HepG2 (cell line): ENCODE measurements around the gene TBC1D14. TPM values are rescaled to one million over a fixed set of nuclear protein-coding genes. Genes with fewer than 3 reads are reported as not detected.
A peak's percentile ranks its signal among the peaks of the same experiment; 100 is the strongest.

Experiments used
- CBX5 ChIP-seq: sonication (generic); formaldehyde crosslinking; IDR thresholded peaks from 2 replicates; pipeline ENCODE4 v1.4.0; 2020; ENCODE audit warnings: missing genetic modification reagents, borderline replicate concordance
- CEBPB ChIP-seq: IDR thresholded peaks from 2 replicates; pipeline ENCODE4 v1.6.1; 2011; ENCODE audit warnings: low read depth, low read length, improper control_type of control experiment, borderline replicate concordance
- DDIT3 ChIP-seq: sonication (generic); formaldehyde crosslinking; IDR thresholded peaks from 2 replicates; pipeline ENCODE4 v1.4.0; 2020; ENCODE audit warnings: mild to moderate bottlenecking, missing genetic modification reagents
- ELF1 ChIP-seq: sonication (generic); formaldehyde crosslinking; IDR thresholded peaks from 2 replicates; pipeline ENCODE4 v1.4.0; 2020; ENCODE audit warnings: missing genetic modification reagents
- FOXM1 ChIP-seq: sonication (generic); formaldehyde crosslinking; IDR thresholded peaks from 2 replicates; pipeline ENCODE4 v1.5.0; 2020; ENCODE audit warnings: missing genetic modification reagents
- IRX3 ChIP-seq: sonication (generic); formaldehyde crosslinking; IDR thresholded peaks from 2 replicates; pipeline ENCODE4 v1.8.1; 2023; ENCODE audit warnings: mild to moderate bottlenecking, low read depth, missing genetic modification reagents, borderline replicate concordance
- ISL2 ChIP-seq: sonication (generic); formaldehyde crosslinking; IDR thresholded peaks from 2 replicates; pipeline ENCODE4 v1.5.0; 2020; ENCODE audit warnings: missing genetic modification reagents
- MAZ ChIP-seq, 2 experiments: sonication (generic) in 1 of 2; formaldehyde crosslinking in 1 of 2; IDR thresholded peaks; 2 replicates each; pipeline versions ENCODE4 v1.5.0 to v1.6.1; 2012 to 2020; ENCODE audit warnings: low read depth in 2 of 2, mild to moderate bottlenecking in 2 of 2, borderline replicate concordance in 1 of 2, improper control_type of control experiment in 1 of 2, low read length in 1 of 2, missing genetic modification reagents in 1 of 2, moderate library complexity in 1 of 2
- NFKB2 ChIP-seq: sonication (generic); formaldehyde crosslinking; IDR thresholded peaks from 2 replicates; pipeline ENCODE4 v1.4.0; 2020; ENCODE audit warnings: missing genetic modification reagents, borderline replicate concordance
- NR2C2 ChIP-seq: sonication (generic); formaldehyde crosslinking; IDR thresholded peaks from 2 replicates; pipeline ENCODE4 v1.4.0; 2020; ENCODE audit warnings: missing genetic modification reagents, mild to moderate bottlenecking, moderate library complexity, borderline replicate concordance
- PCBP2 ChIP-seq: fragments of 200-400 bp; formaldehyde crosslinking; optimal IDR thresholded peaks from 2 replicates; pipeline ENCODE3; 2018; ENCODE audit warnings: low read length, low read depth; ENCODE audit not compliant: poor library complexity, severe bottlenecking
- PREB ChIP-seq: sonication (generic); formaldehyde crosslinking; IDR thresholded peaks from 2 replicates; pipeline ENCODE4 v1.4.0; 2020; ENCODE audit warnings: missing genetic modification reagents
- PRPF4 ChIP-seq: fragments of 200-400 bp; formaldehyde crosslinking; IDR thresholded peaks from 2 replicates; pipeline ENCODE4 v1.6.1; 2016; ENCODE audit warnings: low read length, low read depth; ENCODE audit not compliant: poor library complexity, severe bottlenecking
- RBAK ChIP-seq: sonication (generic); formaldehyde crosslinking; IDR thresholded peaks from 2 replicates; pipeline ENCODE4 v1.5.1; 2020; ENCODE audit warnings: mild to moderate bottlenecking, missing genetic modification reagents
- XRCC5 ChIP-seq: fragments of 200-400 bp; formaldehyde crosslinking; optimal IDR thresholded peaks from 2 replicates; pipeline ENCODE3; 2017; ENCODE audit warnings: mild to moderate bottlenecking, low read length
- ZFP36 ChIP-seq: fragments of 150-350 bp; IDR thresholded peaks from 2 replicates; pipeline ENCODE4 v1.6.1; 2018; ENCODE audit warnings: borderline replicate concordance, low read length, low read depth; ENCODE audit not compliant: partially characterized antibody
- ZNF251 ChIP-seq: sonication (generic); formaldehyde crosslinking; IDR thresholded peaks from 2 replicates; pipeline ENCODE4 v1.9.0; 2021; ENCODE audit warnings: mild to moderate bottlenecking, missing genetic modification reagents
- ZNF317 ChIP-seq: sonication (generic); formaldehyde crosslinking; IDR thresholded peaks from 2 replicates; pipeline ENCODE4 v1.5.0; 2020; ENCODE audit warnings: mild to moderate bottlenecking, missing genetic modification reagents
- ZNF34 ChIP-seq: sonication (generic); formaldehyde crosslinking; IDR thresholded peaks from 2 replicates; pipeline ENCODE4 v1.4.0; 2020; ENCODE audit warnings: mild to moderate bottlenecking, missing genetic modification reagents, borderline replicate concordance
- ZNF431 ChIP-seq: sonication (generic); formaldehyde crosslinking; IDR thresholded peaks from 2 replicates; pipeline ENCODE4 v1.9.0; 2022; ENCODE audit warnings: missing genetic modification reagents, low read depth, mild to moderate bottlenecking, borderline replicate concordance
- ZNF451 ChIP-seq: sonication (generic); formaldehyde crosslinking; IDR thresholded peaks from 2 replicates; pipeline ENCODE4 v1.5.0; 2020; ENCODE audit warnings: mild to moderate bottlenecking, missing genetic modification reagents
- ZNF501 ChIP-seq: sonication (generic); formaldehyde crosslinking; IDR thresholded peaks from 2 replicates; pipeline ENCODE4 v1.5.1; 2020; ENCODE audit warnings: mild to moderate bottlenecking, moderate library complexity, missing genetic modification reagents
- ZNF558 ChIP-seq: sonication (generic); formaldehyde crosslinking; IDR thresholded peaks from 2 replicates; pipeline ENCODE4 v1.9.0; 2022; ENCODE audit warnings: mild to moderate bottlenecking, missing genetic modification reagents, borderline replicate concordance
- ZNF614 ChIP-seq: IDR thresholded peaks from 2 replicates; pipeline ENCODE4 v1.6.1; 2018; ENCODE audit warnings: missing biosample characterization, missing genetic modification reagents, inconsistent platforms, borderline replicate concordance
- ZNF749 ChIP-seq: sonication (generic); formaldehyde crosslinking; IDR thresholded peaks from 2 replicates; pipeline ENCODE4 v1.8.0; 2022; ENCODE audit warnings: mild to moderate bottlenecking, missing genetic modification reagents, moderate library complexity, borderline replicate concordance
- ZNF816 ChIP-seq: sonication (generic); formaldehyde crosslinking; IDR thresholded peaks from 2 replicates; pipeline ENCODE4 v1.8.0; 2022; ENCODE audit warnings: missing genetic modification reagents, mild to moderate bottlenecking, borderline replicate concordance
- polyA plus RNA-seq, 8 experiments: library from polyadenylated mRNA; depleted of rRNA in 3 of 8; stranded (reverse) in 7 of 8; unstranded in 1 of 8; fragments of >200 nt; fragmentation: Illumina TruSeq in 4 of 8; extraction: Trizol in 4 of 8; gene quantifications; 2 replicates each; pipeline versions ENCODE4 v1.2.1 to v1.2.3, GENCODE V29; 2011 to 2016; ENCODE audit warnings: low read depth in 4 of 8, missing spikeins in 1 of 8, mixed read lengths in 1 of 8; ENCODE audit not compliant: insufficient read depth in 1 of 8
- total RNA-seq, 5 experiments: library from RNA; depleted of rRNA; stranded (reverse); fragments of >200 nt; fragmentation: Illumina TruSeq; extraction: Trizol; gene quantifications; 2 replicates each; pipeline ENCODE4 v1.2.3, GENCODE V29; 2016; ENCODE audit warnings: low read depth in 1 of 5
- TF ChIP-seq, protein P1 (sequence below): IDR thresholded peaks from 2 replicates; pipeline ENCODE4 v1.6.1; 2016; ENCODE audit warnings: low read depth, control low read depth

The TBC1D14 gene
- total and polyA plus RNA-seq, 2 of the 13 experiments (the other 11 are each of a cell fraction or from before 2014, with no cell fraction given): 29.5 to 46.5 TPM

GRCh38 chr4:7067452-7068278 lies 158.0 kb downstream of the TBC1D14 start, which contains the start of gene GRPEL1 (continued):
- TF ChIP-seq IRX3 (CRISPR knock-in tag) (no peak), FOXM1 (CRISPR knock-in tag) (no peak), ZNF816 (CRISPR knock-in tag) (peak; percentile 74; the same call in 1 of the 2 replicates), MAZ (IDR thresholded peaks at IDR 0.05; ENCODE audit: borderline replicate concordance, low read depth, low read length) (0 out of 2 replicates have a peak, but pooled peaks have one; percentile 52), MAZ (CRISPR knock-in tag; IDR thresholded peaks at IDR 0.05; ENCODE audit: low read depth) (peak; percentile 70; the same call in 1 of the 2 replicates), PRPF4 (no peak), ZNF614 (CRISPR knock-in tag) (0 out of 2 replicates have a peak, but pooled peaks have one; percentile 7), ISL2 (CRISPR knock-in tag) (0 out of 2 replicates have a peak, but pooled peaks have one; percentile 12), ELF1 (CRISPR knock-in tag) (peak; percentile 83), NFKB2 (CRISPR knock-in tag) (no peak), ZNF251 (CRISPR knock-in tag) (0 out of 2 replicates have a peak, but pooled peaks have one; percentile 23), PREB (CRISPR knock-in tag) (no peak), NR2C2 (CRISPR knock-in tag) (peak; percentile 97), CBX5 (no peak), ZNF558 (no peak; the same call in 1 of the 2 replicates), ZNF451 (CRISPR knock-in tag) (peak; percentile 42), ZNF501 (CRISPR knock-in tag) (peak; percentile 91), ZNF749 (0 out of 2 replicates have a peak, but pooled peaks have one; percentile 64), PCBP2 (no peak), XRCC5 (no peak), ZNF431 (0 out of 2 replicates have a peak, but pooled peaks have one; percentile 57), DDIT3 (CRISPR knock-in tag) (no peak), CEBPB (no peak), ZFP36 (no peak), ZNF317 (no peak), ZNF34 (CRISPR knock-in tag) (peak; percentile 95), RBAK (CRISPR knock-in tag) (no peak)
- TF ChIP-seq, protein P1, sequence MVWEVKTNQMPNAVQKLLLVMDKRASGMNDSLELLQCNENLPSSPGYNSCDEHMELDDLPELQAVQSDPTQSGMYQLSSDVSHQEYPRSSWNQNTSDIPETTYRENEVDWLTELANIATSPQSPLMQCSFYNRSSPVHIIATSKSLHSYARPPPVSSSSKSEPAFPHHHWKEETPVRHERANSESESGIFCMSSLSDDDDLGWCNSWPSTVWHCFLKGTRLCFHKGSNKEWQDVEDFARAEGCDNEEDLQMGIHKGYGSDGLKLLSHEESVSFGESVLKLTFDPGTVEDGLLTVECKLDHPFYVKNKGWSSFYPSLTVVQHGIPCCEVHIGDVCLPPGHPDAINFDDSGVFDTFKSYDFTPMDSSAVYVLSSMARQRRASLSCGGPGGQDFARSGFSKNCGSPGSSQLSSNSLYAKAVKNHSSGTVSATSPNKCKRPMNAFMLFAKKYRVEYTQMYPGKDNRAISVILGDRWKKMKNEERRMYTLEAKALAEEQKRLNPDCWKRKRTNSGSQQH (CRISPR knock-in tag): 0 out of 2 replicates have a peak, but pooled peaks have one; percentile 11
